ENCODE measurements around the gene FRMD5. TPM values are rescaled to one million over a fixed set of nuclear protein-coding genes. Genes with fewer than 3 reads are reported as not detected.

Gene FRMD5
- total RNA-seq, 1 experiment from 2014 or later = 3.9 TPM

DNA sequence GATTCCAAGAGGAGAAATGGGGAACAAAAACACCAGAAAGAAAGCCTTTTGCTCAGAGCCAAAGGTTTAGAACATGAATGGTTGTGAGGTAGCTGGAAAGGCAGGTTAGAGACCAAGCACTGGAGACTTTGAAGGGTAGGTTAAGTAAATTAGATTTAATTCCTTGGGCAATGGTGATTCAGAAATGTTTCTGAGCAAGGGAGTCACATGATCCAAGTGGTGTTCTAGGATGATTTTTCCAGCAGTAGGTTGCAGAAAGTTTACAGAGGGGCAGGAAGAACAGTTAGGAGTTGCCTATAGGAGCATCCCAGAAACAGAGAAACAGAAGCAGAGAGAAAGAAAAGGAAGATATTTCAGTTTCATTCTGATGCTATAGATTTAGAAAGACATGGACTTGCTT lies 228.4 kb downstream of the FRMD5 start:
- Mint-ChIP-seq H3K27me3 (ENCODE audit: low read depth) (no peaks in the 10 kb centered on the region), H3K27ac (peak overlapping the region in 1 of 3 experiments; percentile 19; a peak in 3 of 7 replicates), H3K36me3 (ENCODE audit: insufficient read depth in 1 of 3, low read depth in 3 of 3) (peaks cover 0 to 1% (median 0%) of the 10 kb centered on the region in 3 experiments; a peak in 2 of 7 replicates), H3K9me3 (no peaks in the 10 kb centered on the region; a peak in 1 of 5 replicates), H3K4me3 (no peak overlapping the region), H3K4me1 (peaks cover 4 to 5% of the 10 kb centered on the region in 2 experiments; a peak in 3 of 4 replicates)
- Histone ChIP-seq H4K8ac (replicated peaks; ENCODE audit: insufficient read length, low read depth, low read length) (no peak overlapping the region), H3K27me3 (ENCODE audit: insufficient read depth, low read length) (no peaks in the 10 kb centered on the region), H2AK5ac (ENCODE audit: insufficient read length, low read length) (no peak overlapping the region), H3K4ac (ENCODE audit: low read depth, low read length) (no peak overlapping the region), H3K79me2 (ENCODE audit: insufficient read depth, low read length) (no peaks in the 10 kb centered on the region), H3K14ac (ENCODE audit: insufficient read depth, low read length) (no peak overlapping the region), H2BK20ac (ENCODE audit: low read depth, low read length, poor library complexity, severe bottlenecking) (no peak overlapping the region), H4K91ac (ENCODE audit: insufficient read length, low read depth, low read length) (no peak overlapping the region), H3K27ac (ENCODE audit: insufficient read length, low read depth, low read length) (no peak overlapping the region), H2BK15ac (ENCODE audit: low read depth, low read length) (no peak overlapping the region), H2BK12ac (ENCODE audit: insufficient read length, low read depth, low read length) (no peak overlapping the region), H3K56ac (ENCODE audit: insufficient read length, low read depth, low read length) (no peak overlapping the region), H3K4me1 (ENCODE audit: insufficient read depth, low read length) (no peaks in the 10 kb centered on the region), H3K23me2 (ENCODE audit: insufficient read length, low read depth, low read length, poor library complexity, severe bottlenecking) (no peaks in the 10 kb centered on the region), H3T11ph (ENCODE audit: low read length) (no peak overlapping the region), H4K20me1 (ENCODE audit: control insufficient read depth, insufficient read depth, insufficient read length) (no peaks in the 10 kb centered on the region), H2AFZ (ENCODE audit: low read length) (no peak overlapping the region), H3K23ac (ENCODE audit: insufficient read length, low read depth, low read length) (no peak overlapping the region), H2BK5ac (ENCODE audit: insufficient read length, low read length) (no peak overlapping the region), H3K9ac (ENCODE audit: extremely low read depth, insufficient read length, low read length) (no peak overlapping the region), H4K5ac (ENCODE audit: insufficient read length, low read depth, low read length) (no peak overlapping the region), H2BK120ac (ENCODE audit: low read depth, low read length, poor library complexity, severe bottlenecking) (no peak overlapping the region), H3K4me2 (ENCODE audit: insufficient read depth, insufficient read length, low read length) (no peak overlapping the region), H3K79me1 (ENCODE audit: insufficient read depth, low read depth, low read length, poor library complexity, severe bottlenecking) (no peaks in the 10 kb centered on the region), H3K18ac (ENCODE audit: insufficient read length, low read depth, low read length) (no peak overlapping the region), H3K9me3 (ENCODE audit: control insufficient read depth, low read depth, low read length) (no peaks in the 10 kb centered on the region)
- TF ChIP-seq, protein P1, sequence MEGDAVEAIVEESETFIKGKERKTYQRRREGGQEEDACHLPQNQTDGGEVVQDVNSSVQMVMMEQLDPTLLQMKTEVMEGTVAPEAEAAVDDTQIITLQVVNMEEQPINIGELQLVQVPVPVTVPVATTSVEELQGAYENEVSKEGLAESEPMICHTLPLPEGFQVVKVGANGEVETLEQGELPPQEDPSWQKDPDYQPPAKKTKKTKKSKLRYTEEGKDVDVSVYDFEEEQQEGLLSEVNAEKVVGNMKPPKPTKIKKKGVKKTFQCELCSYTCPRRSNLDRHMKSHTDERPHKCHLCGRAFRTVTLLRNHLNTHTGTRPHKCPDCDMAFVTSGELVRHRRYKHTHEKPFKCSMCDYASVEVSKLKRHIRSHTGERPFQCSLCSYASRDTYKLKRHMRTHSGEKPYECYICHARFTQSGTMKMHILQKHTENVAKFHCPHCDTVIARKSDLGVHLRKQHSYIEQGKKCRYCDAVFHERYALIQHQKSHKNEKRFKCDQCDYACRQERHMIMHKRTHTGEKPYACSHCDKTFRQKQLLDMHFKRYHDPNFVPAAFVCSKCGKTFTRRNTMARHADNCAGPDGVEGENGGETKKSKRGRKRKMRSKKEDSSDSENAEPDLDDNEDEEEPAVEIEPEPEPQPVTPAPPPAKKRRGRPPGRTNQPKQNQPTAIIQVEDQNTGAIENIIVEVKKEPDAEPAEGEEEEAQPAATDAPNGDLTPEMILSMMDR (conservative IDR thresholded peaks at IDR 0.05) = no peak
- DNase-seq = no peak
